Measurements from ENCODE around the gene RARS1.

Gene RARS1

GRCh38 chr5:168486136-168486879 lies at the start of gene RARS1:
RARS1 (plus strand) TSS chr5:168486471; CDS start chr5:168486499, 28 bp downstream.
- DNase-seq (ENCODE audit: low read depth) = peak; percentile 84

- no peak for DNase-seq (ENCODE audit: low read depth)
Observed at GRCh38 chr5:168438349-168438748, 47.9 kb upstream of the RARS1 start.

- no peak for DNase-seq (ENCODE audit: low read depth)
Observed at GRCh38 chr5:168443533-168443932, 42.7 kb upstream of the RARS1 start.

- DNase-seq (ENCODE audit: low read depth) = no peak
Observed at GRCh38 chr5:168443950-168444700, 42.1 kb upstream of the RARS1 start.

GRCh38 chr5:168446983-168447619 lies 39.2 kb upstream of the RARS1 start:
- DNase-seq (ENCODE audit: low read depth) = no peak

GRCh38 chr5:168447808-168448207 lies 38.5 kb upstream of the RARS1 start:
- no peak for DNase-seq (ENCODE audit: low read depth)

- no peak for DNase-seq (ENCODE audit: low read depth)
Observed at GRCh38 chr5:168449166-168449565, 37.1 kb upstream of the RARS1 start.

GRCh38 chr5:168451565-168451964 lies 34.7 kb upstream of the RARS1 start:
- no peak for DNase-seq (ENCODE audit: low read depth)

GRCh38 chr5:168455201-168455600 lies 31.1 kb upstream of the RARS1 start:
- DNase-seq (ENCODE audit: low read depth) = no peak

- no peak for DNase-seq (ENCODE audit: low read depth)
Observed at GRCh38 chr5:168457542-168457941, 28.7 kb upstream of the RARS1 start.

GRCh38 chr5:168460606-168461005 lies 25.7 kb upstream of the RARS1 start:
- no peak for DNase-seq (ENCODE audit: low read depth)

- DNase-seq (ENCODE audit: low read depth) = no peak
Observed at GRCh38 chr5:168463081-168463480, 23.2 kb upstream of the RARS1 start.

- no peak for DNase-seq (ENCODE audit: low read depth)
Observed at GRCh38 chr5:168464214-168464613, 22.1 kb upstream of the RARS1 start.

- no peak for DNase-seq (ENCODE audit: low read depth)
Observed at GRCh38 chr5:168464641-168465040, 21.6 kb upstream of the RARS1 start.

- no peak for DNase-seq (ENCODE audit: low read depth)
Observed at GRCh38 chr5:168467755-168468330, 18.4 kb upstream of the RARS1 start.

- no peak for DNase-seq (ENCODE audit: low read depth)
Observed at GRCh38 chr5:168468836-168469235, 17.4 kb upstream of the RARS1 start.

- DNase-seq (ENCODE audit: low read depth) = no peak
Observed at GRCh38 chr5:168469816-168470215, 16.5 kb upstream of the RARS1 start.

- no peak for DNase-seq (ENCODE audit: low read depth)
Observed at GRCh38 chr5:168471785-168472184, 14.5 kb upstream of the RARS1 start.

- DNase-seq (ENCODE audit: low read depth) = no peak
Observed at GRCh38 chr5:168472329-168472728, 13.9 kb upstream of the RARS1 start.

GRCh38 chr5:168474319-168474718 lies 12.0 kb upstream of the RARS1 start:
- no peak for DNase-seq (ENCODE audit: low read depth)

GRCh38 chr5:168477060-168477459 lies 9.2 kb upstream of the RARS1 start:
- DNase-seq (ENCODE audit: low read depth) = no peak

GRCh38 chr5:168479166-168479565 lies 7.1 kb upstream of the RARS1 start:
- no peak for DNase-seq (ENCODE audit: low read depth)

- no peak for DNase-seq (ENCODE audit: low read depth)
Observed at GRCh38 chr5:168480601-168481000, 5.7 kb upstream of the RARS1 start.
